NT2/D1 (cell line): ENCODE data around the gene ZNF768.

Source experiments
- DNase-seq: peaks from one replicate; pipeline ENCODE4 v3.0.0-alpha.2; 2011; ENCODE audit warnings: low read depth, low spot score
- H3K27me3 ChIP-seq: 2 replicates; pipeline ENCODE4 v1.6.0; 2011; ENCODE audit warnings: mild to moderate bottlenecking; ENCODE audit not compliant: insufficient read length, insufficient read depth
- H3K36me3 ChIP-seq: 2 replicates; pipeline ENCODE4 v1.6.1; 2011; ENCODE audit warnings: mild to moderate bottlenecking, low read length, mixed read lengths; ENCODE audit not compliant: insufficient read depth, insufficient read length
- H3K4me1 ChIP-seq: 2 replicates; pipeline ENCODE4 v1.5.1; 2011; ENCODE audit not compliant: insufficient read depth, insufficient read length
- H3K4me3 ChIP-seq: 2 replicates; pipeline ENCODE4 v1.5.1; 2011; ENCODE audit warnings: low read depth; ENCODE audit not compliant: insufficient read length
- H3K9ac ChIP-seq: 2 replicates; pipeline ENCODE4 v1.6.0; 2011; ENCODE audit warnings: low read depth; ENCODE audit not compliant: insufficient read length
- H3K9me3 ChIP-seq: 2 replicates; pipeline ENCODE4 v1.5.1; 2011; ENCODE audit warnings: mild to moderate bottlenecking, low read length; ENCODE audit not compliant: insufficient read depth
- SUZ12 ChIP-seq: IDR thresholded peaks from 2 replicates; pipeline ENCODE4 v1.6.1; 2011; ENCODE audit not compliant: insufficient read length, insufficient read depth; ENCODE audit errors: extremely low read depth
- YY1 ChIP-seq: IDR thresholded peaks from 2 replicates; pipeline ENCODE4 v1.6.1; 2011; ENCODE audit not compliant: insufficient read length, insufficient read depth
- ZNF274 ChIP-seq: IDR thresholded peaks from 2 replicates; pipeline ENCODE4 v1.6.1; 2011; ENCODE audit warnings: mild to moderate bottlenecking, low read depth, low read length

ZNF768 gene

GRCh38 chr16:30476991-30477390, 49.4 kb downstream of the ZNF768 start:
- H3K36me3 ChIP-seq, result no peaks in the 10 kb centered on the region
- H3K4me3 ChIP-seq, result no peak overlapping the region
- TF ChIP-seq ZNF274 (no peak), YY1 (no peak)
- no peak for DNase-seq
- no peak overlapping the region for H3K9ac ChIP-seq
- H3K27me3 ChIP-seq, result peaks cover 5% of the 10 kb centered on the region
- no peaks in the 10 kb centered on the region for H3K9me3 ChIP-seq
- H3K4me1 ChIP-seq, result peaks cover 5% of the 10 kb centered on the region

GRCh38 chr16:30474684-30475083, 51.7 kb downstream of the ZNF768 start:
- TF ChIP-seq YY1 (no peak), ZNF274 (no peak), SUZ12 (no peak)
- peaks cover 5% of the 10 kb centered on the region for H3K27me3 ChIP-seq
- H3K4me3 ChIP-seq, result no peak overlapping the region
- no peaks in the 10 kb centered on the region for H3K36me3 ChIP-seq
- H3K9me3 ChIP-seq, result no peaks in the 10 kb centered on the region
- H3K4me1 ChIP-seq, result peaks cover 5% of the 10 kb centered on the region
- H3K9ac ChIP-seq, result no peak overlapping the region
- DNase-seq, result no peak

DNA sequence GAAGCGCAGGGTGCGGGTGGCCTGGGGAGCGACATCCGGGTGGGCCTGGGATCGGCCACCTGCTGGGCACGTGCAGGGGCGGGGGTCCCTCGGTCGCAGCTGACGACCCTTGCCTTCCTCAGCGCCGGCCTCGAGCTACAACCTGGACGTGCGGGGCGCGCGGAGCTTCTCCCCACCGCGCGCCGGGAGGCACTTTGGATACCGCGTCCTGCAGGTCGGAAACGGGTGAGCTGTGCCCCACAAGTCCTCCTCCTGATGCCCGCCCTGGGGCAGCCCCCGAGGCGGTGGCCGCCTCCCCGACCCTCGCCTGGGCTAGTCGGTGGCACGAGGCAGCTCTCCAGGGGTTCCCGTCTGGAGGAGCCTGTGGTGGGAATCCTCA, 52.3 kb downstream of the ZNF768 start:
- DNase-seq, result no peak
- no peaks in the 10 kb centered on the region for H3K9me3 ChIP-seq
- no peak overlapping the region for H3K9ac ChIP-seq
- H3K4me1 ChIP-seq, result peaks cover 5% of the 10 kb centered on the region
- H3K27me3 ChIP-seq, result peaks cover 4% of the 10 kb centered on the region
- TF ChIP-seq SUZ12, result no peak
- no peak overlapping the region for H3K4me3 ChIP-seq
- no peaks in the 10 kb centered on the region for H3K36me3 ChIP-seq
